BE2C (cell line): ENCODE measurements around the gene IMPDH2.

ENCODE experiments used
- DNase-seq: peaks from one replicate; pipeline ENCODE4 v3.0.0-alpha.2; 2020
- H3K27me3 ChIP-seq: fragments of 250-450 bp; sonication (Bioruptor Pico); 2 replicates; pipeline ENCODE4 v1.5.1; 2020; ENCODE audit warnings: mild to moderate bottlenecking
- H3K36me3 ChIP-seq: fragments of 250-450 bp; sonication (Bioruptor Pico); 2 replicates; pipeline ENCODE4 v1.5.1; 2020; ENCODE audit warnings: mild to moderate bottlenecking
- H3K4me1 ChIP-seq: fragments of 250-450 bp; sonication (Bioruptor Pico); 2 replicates; pipeline ENCODE4 v1.5.1; 2020
- H3K4me3 ChIP-seq: 2 replicates; pipeline ENCODE4 v1.5.1; 2011; ENCODE audit warnings: low read depth, low read length
- H3K9me3 ChIP-seq: fragments of 250-450 bp; sonication (Bioruptor Pico); 2 replicates; pipeline ENCODE4 v1.5.1; 2020
- TF ChIP-seq, protein P1 (sequence below): IDR thresholded peaks from 2 replicates; pipeline ENCODE4 v1.5.1; 2012; ENCODE audit warnings: mild to moderate bottlenecking, low read depth, low read length

The IMPDH2 gene

DNA sequence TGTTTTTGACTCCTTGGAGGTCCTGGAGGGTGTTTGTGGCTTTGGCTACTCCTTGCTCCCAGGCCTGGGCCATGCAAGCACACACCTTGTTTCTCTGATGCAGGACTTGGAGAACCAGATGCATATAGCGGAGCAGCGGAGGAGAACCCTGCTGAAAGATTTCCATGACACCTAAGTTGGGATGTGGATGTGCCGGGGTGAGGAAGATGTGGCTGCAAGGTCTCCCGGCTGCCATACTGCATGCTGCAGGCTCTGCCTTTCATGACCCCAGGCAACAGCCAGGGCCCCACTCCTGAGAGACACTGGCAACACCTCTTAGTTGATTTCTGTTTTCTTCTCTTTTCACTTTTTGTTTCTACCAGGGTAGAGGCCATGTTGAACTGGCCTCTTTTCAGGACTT lies 46.1 kb downstream of the IMPDH2 start:
- TF ChIP-seq, protein P1, sequence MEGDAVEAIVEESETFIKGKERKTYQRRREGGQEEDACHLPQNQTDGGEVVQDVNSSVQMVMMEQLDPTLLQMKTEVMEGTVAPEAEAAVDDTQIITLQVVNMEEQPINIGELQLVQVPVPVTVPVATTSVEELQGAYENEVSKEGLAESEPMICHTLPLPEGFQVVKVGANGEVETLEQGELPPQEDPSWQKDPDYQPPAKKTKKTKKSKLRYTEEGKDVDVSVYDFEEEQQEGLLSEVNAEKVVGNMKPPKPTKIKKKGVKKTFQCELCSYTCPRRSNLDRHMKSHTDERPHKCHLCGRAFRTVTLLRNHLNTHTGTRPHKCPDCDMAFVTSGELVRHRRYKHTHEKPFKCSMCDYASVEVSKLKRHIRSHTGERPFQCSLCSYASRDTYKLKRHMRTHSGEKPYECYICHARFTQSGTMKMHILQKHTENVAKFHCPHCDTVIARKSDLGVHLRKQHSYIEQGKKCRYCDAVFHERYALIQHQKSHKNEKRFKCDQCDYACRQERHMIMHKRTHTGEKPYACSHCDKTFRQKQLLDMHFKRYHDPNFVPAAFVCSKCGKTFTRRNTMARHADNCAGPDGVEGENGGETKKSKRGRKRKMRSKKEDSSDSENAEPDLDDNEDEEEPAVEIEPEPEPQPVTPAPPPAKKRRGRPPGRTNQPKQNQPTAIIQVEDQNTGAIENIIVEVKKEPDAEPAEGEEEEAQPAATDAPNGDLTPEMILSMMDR: no peak
- Histone ChIP-seq H3K4me1 (no peaks in the 10 kb centered on the region), H3K4me3 (no peak overlapping the region), H3K9me3 (no peaks in the 10 kb centered on the region), H3K36me3 (peaks cover 21% of the 10 kb centered on the region), H3K27me3 (no peaks in the 10 kb centered on the region)
- no peak for DNase-seq

DNA sequence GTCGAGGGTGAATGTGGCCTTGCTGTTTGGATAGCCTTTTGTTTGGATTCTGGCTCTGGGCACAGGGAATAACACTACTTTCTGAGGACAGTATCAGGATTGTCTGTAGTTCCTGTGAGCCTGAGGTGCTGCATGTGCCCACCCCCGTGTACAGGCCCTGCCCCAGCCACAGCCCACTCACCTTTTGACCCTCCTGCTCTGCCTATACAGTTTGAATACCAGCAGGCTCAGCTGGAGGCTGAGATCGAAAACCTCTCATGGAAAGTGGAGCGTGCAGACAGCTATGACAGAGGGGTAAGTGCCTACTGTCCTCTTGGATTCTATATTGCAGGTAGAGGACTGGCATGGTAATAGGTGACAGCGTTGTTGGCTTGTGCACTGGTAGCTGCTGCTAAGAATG lies 46.5 kb downstream of the IMPDH2 start:
- TF ChIP-seq, protein P1: no peak
- Histone ChIP-seq H3K9me3 (no peaks in the 10 kb centered on the region), H3K4me1 (no peaks in the 10 kb centered on the region), H3K36me3 (peaks cover 21% of the 10 kb centered on the region), H3K4me3 (no peak overlapping the region), H3K27me3 (no peaks in the 10 kb centered on the region)
- DNase-seq: no peak

DNA sequence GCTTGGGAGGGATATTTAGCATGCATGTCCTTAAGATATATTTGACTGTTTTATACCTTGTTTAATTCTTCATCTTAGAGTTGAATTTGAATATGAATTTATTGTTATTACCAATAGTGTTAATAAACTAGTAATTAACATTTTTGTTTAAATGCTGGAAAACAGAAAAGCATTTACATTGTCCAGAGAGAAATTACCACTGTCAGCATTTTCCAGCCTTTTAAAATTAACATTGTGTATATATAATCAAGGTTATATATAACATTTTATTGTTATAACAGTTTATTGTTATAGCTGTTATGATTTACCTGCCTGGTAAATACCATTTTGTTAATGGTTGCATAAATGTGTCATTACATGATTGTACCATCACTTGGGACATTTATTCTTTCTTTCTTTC lies 47.2 kb downstream of the IMPDH2 start:
- no peaks in the 10 kb centered on the region for H3K27me3 ChIP-seq
- DNase-seq: no peak
- no peaks in the 10 kb centered on the region for H3K4me1 ChIP-seq
- TF ChIP-seq, protein P1: no peak
- no peaks in the 10 kb centered on the region for H3K9me3 ChIP-seq
- H3K4me3 ChIP-seq: no peak overlapping the region
- H3K36me3 ChIP-seq: peaks cover 21% of the 10 kb centered on the region

DNA sequence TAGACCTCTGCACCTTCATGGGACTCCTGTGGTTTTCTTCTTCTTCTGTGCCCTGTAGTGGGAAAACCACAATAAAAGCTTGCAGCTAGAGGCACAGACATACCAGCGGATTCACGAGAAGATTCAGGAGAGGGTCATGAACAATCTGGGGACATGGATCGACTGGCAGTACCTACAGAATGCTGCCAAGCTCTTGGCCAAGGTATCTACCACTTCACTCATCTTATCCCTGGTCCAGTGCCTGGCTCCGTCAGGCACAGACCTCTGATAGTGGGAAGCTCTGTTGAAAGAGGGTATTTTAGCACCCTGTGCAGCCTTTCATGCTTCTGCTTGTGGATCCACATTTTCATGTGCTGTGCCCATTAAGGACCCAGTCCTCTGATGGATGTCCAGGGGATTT lies 48.9 kb downstream of the IMPDH2 start:
- no peak for DNase-seq

DNA sequence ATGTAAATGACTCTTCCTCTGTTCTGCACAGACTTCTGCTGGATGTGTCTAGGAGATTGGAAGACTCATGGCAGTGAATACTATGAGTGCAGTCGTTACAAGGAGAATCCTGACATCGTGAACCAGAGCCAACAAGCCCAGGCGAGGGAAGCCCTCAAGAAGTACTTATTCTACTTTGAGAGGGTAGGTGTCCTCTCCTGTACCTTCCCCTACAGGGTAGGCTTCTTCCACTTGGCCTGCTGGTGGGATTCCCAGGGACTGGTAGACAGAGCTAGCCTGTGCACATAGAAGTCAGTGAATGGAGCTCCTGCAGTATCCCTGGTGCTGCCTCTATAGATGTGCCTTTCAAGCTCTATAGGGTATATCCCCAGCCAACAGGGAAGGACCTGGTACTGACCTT lies 49.7 kb downstream of the IMPDH2 start:
- Histone ChIP-seq H3K4me3 (no peak overlapping the region), H3K4me1 (no peaks in the 10 kb centered on the region), H3K36me3 (peaks cover 25% of the 10 kb centered on the region), H3K9me3 (no peaks in the 10 kb centered on the region), H3K27me3 (no peaks in the 10 kb centered on the region)
- TF ChIP-seq, protein P1: no peak
- no peak for DNase-seq

More for the DNA sequence above, 48.9 kb downstream of the IMPDH2 start:
- TF ChIP-seq, protein P1: no peak
- Histone ChIP-seq H3K4me1 (no peaks in the 10 kb centered on the region), H3K27me3 (no peaks in the 10 kb centered on the region), H3K36me3 (peaks cover 21% of the 10 kb centered on the region), H3K4me3 (no peak overlapping the region), H3K9me3 (no peaks in the 10 kb centered on the region)
